Stimulated activated CD4-positive, alpha-beta T cell treated with anti-CD3 and anti-CD28 coated beads, TNF-alpha, amount 100 ng/mL, for 1 hour (primary cell): Measurements from ENCODE around the gene ATP5F1E.
"Not testable (repeated sequence)": the region's sequence is repeated elsewhere in the genome, so short reads cannot be mapped to it uniquely, and the experiment has no call there.

Experiments used
- DNase-seq, 3 donors: peaks; one replicate each; pipeline ENCODE4 v3.0.0-alpha.2; 2020; ENCODE audit warnings: low read depth in 3 of 3, low spot score in 1 of 3

Gene ATP5F1E

DNA sequence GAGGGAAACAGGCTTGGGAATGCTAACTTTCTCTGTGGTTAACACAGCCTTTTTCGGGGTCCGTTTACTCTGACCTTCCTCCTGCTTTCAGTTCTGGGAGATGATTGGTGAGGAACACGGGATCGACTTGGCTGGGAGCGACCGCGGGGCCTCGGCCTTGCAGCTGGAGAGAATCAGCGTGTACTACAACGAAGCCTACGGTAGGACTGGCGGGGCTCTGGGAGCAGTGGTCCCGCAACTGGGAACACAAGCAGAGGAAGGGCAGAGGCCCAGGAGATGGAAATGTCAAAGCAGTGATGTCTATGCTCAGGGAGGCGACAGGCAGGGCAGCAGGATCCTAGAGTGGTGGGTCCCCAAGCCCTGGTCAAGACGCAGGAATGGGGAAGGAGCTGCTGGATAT lies 9.4 kb downstream of the ATP5F1E start:
- DNase-seq = no peak

DNA sequence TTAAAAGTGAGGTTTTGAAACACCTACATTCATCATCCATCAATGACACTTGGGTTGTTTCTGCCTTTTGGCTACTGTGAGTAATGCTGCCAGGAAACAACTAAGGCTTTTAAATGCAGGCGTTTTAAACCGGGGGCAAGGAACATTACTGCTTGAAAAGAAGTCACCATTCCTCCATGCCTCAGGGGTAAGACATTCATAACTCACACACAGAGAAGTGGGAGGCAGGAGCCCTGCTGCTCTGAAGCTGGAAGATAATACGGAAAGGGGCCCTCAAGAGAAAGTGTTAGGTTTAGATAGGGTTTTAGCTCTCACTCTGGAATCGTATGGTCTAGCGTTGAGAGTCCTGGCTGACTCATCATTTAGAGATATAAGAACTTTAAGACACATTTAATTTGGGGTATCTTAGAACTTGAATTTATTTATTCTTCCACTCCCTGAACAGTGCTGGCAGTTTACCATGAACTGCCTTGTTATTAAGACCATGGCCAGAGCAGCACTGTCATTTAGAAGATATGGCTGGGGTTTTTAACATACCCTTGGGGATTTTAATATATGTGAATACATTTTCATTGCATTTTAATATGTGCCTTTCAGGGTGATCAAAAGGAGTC lies 11.1 kb downstream of the ATP5F1E start:
- DNase-seq = no peak

GRCh38 chr20:59019217-59019616 lies 12.9 kb downstream of the ATP5F1E start, which contains the start of gene TUBB1:
TUBB1 (plus strand) TSS chr20:59019429; CDS start chr20:59019523, 94 bp downstream.
- DNase-seq = no peak

GRCh38 chr20:59018817-59019216 lies 13.3 kb downstream of the ATP5F1E start:
- DNase-seq = no peak

DNA sequence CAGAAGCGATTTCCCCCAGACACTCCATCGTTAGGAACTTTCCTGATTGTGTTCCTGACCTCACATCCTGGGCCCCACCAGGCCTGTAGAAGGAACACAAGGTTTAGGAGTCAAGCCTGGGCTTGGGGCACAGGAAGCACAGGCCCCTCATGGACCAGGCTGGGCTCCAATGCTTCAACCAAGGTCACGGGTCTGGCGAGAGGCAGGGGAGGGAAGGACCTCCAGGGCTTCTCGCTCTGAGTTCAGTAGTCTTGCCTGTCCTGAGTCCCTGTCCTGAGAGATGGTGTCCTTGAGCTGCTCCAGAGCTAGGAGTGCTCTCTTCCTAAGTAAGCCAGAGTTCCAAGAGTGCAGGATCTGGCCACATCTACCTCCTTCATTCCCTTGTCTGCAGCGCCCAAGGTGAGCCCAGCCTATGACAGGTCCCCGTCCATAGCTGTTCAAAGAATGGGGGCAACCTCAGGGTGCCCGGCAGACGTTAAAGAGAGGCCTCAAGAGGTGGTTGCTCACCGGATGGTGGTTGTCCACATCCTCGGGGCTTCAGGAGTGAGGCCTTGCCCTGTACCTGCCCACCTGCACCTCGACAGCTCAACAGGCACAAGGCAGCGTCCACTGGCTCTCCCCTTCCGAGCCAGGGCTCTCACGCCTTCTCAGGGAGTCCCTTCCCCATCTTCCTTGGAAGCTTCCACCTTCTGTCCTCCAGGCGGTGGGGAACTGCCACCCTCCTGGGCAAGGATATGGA lies 14.5 kb downstream of the ATP5F1E start:
- DNase-seq = no peak

- no peak for DNase-seq
Measured at GRCh38 chr20:59016795-59017492, 15.2 kb downstream of the ATP5F1E start.

GRCh38 chr20:59015812-59016711 lies 16.1 kb downstream of the ATP5F1E start:
- no peak for DNase-seq

DNA sequence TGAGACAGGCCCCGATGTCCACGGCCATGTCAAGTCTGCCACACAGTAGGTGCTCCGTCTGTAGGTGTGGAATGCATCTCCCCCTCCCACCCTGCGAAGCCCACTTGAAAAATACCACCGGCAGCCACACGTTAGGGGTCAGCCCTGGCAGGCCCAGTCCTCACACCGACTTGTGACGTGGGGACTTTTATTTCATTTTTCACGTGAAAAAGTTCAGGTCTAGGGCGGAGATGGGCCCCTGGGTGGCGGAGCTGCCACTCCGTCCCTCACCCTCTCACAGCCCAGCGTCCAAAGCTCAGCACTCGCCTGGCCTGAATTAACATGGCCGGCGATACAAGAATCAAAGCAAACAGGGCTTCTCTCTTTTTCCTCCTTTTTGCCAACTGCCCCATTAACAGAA lies 16.7 kb downstream of the ATP5F1E start:
- no peak for DNase-seq

DNA sequence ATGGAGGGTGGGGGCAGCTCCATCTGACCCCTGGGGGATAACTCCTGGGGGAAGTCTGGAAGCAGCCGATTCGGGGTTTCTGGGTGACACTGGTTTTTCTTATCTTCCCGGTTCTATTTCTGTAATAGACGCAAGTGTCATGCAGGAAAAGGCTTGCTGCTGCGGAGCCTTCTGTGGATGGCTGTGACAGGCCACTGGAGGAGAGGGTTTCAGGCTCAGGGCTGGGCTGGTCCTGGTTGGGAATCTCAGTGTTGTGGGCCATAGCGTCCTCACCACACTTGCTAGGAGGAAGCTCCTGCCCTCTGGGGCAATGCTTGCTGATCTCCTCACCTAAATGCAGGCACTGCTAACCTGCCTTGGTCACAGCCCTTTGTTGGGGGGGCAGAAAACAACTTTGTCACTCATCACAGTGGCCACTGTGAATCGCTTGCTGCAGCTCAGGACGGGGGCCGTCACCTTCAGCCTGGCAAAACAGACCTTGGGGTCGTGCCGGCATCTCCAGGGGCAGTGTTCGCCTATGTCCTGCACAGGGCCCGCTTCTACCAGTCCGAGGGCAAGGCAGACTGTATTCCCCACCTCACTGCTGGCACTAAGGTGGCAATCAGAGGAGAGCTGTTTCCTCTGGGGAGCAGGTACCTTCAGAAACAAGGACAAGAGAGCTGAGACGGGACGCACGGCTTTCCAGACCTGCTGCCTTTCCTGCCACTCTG lies 17.3 kb downstream of the ATP5F1E start:
- DNase-seq = no peak

DNA sequence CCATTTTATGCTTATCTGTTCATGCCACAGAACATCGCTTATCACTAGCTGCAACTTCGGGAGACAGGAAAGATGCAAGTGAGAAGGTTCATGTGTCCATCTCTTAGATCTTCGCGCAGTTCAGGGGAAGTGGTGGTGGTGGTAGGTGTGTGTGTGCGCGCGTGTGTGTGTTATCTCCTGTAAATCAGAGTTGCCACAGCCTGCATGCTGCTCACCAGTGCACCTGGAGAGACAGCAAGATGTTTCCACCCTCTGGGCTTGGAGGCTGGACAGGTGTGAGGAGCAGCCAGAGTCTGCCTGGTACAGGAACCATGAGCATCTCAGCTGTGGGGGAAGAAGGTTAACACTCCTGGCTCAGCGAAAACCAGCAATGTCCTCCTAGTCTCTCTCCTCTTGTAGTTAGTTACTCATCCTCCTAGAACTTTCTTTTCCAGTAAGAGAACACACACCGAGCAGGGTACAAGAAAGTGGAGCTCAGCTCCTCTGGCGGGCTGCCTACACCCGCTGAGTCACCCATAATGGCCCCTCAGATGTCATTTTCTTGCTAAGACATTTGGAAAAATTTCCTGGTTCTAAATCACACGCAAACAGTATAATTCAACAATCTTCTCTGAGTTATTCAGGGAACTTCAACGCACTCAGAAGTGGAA lies 18.1 kb downstream of the ATP5F1E start:
- DNase-seq = no peak

- DNase-seq = no peak
Measured at GRCh38 chr20:59013031-59013951, 18.8 kb downstream of the ATP5F1E start.

DNA sequence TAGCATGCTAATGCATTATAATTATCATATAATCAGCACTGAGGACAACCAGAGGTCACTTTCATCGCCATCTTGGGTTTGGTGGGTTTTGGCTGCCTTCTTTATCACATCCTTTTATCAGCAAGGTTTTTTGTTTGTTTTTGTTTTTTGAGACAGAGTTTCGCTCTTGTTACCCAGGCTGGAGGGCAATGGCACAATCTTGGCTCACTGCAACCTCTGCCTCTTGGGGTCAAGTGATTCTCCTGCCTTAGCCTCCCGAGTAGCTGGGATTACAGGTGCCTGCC lies 20.3 kb downstream of the ATP5F1E start:
- not testable (repeated sequence) for DNase-seq

GRCh38 chr20:59010995-59011873 lies 20.9 kb downstream of the ATP5F1E start:
- no peak for DNase-seq

- no peak for DNase-seq
Measured at GRCh38 chr20:59010321-59010994, 21.7 kb downstream of the ATP5F1E start.

- no peak for DNase-seq
Measured at GRCh38 chr20:59008715-59009336, 23.3 kb downstream of the ATP5F1E start.

DNA sequence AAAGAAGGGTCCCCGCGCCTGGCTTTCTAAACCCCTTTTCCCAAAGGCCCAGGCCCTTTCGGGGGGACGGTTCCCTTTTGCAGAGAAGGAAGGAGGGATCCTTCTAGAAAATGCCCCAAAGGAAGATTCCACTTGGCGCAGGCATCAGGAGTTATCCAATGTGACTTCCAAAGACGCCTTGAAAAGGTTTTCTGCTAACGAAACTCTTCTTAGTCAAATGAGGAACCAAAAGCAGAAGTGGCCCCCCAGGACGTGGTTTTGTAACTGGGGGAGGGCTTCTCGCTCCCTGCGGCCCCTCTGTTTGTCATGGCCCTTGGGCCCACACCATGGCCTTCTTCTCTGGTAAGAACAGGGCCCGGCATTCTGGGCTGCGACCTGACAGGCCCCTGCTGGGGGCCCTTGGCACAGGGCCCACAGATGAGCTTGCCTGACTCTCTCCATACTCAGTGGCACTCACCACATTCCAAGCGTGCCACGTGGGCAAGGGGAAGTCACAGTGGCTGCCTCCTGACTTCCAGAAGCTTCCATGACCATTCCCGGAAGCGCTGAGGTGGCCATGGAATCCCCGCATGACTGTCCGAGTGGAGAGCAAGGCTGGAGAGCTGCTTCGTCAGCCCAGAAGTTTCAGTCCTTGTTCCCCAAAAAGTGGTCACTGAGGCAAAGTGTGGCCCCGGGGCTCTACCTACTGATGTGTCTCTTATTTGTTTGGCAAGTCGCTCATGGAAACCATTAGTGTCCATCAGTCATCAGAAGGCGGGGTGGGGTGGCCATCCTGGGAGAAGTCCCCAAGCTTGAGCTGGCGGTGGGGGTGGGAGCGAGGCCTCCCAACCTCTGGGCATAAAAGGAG lies 24.2 kb downstream of the ATP5F1E start:
- DNase-seq = no peak
